B cell (primary cell): Measurements from ENCODE around the gene GPC2. TPM values are rescaled to one million over a fixed set of nuclear protein-coding genes. Genes with fewer than 3 reads are reported as not detected.
"Not testable (repeated sequence)": the region's sequence is repeated elsewhere in the genome, so short reads cannot be mapped to it uniquely, and the experiment has no call there.

ENCODE experiments used
- ATAC-seq: fragments of 200-7000 bp; cut with Tn5 transposase; one replicate; pipeline ENCODE4 v1.10.0; 2021; ENCODE audit warnings: low read depth, mild to moderate bottlenecking, moderate number of reproducible peaks, moderate library complexity
- CTCF ChIA-PET: fragments of 350-600 bp; sonication (Branson Sonifier 250); formaldehyde crosslinking; loops from one replicate; lab custom pipeline; 2021; ENCODE audit warnings: antibody characterized with exemption, inconsistent platforms; lab: Charles Lee
- POLR2A ChIA-PET: fragments of 350-600 bp; sonication (Branson Sonifier 250); formaldehyde crosslinking; loops from one replicate; lab custom pipeline; 2021; ENCODE audit warnings: antibody characterized with exemption; lab: Charles Lee
- DNase-seq: peaks from one replicate; pipeline ENCODE4 v3.0.0; 2013
- H2AFZ ChIP-seq: 2 replicates; pipeline ENCODE4 v1.6.1; 2012; ENCODE audit warnings: mild to moderate bottlenecking, low read depth, low read length; ENCODE audit not compliant: insufficient read depth, poor library complexity, severe bottlenecking
- H3K27ac ChIP-seq, 2 donors: 1 replicate in 1 of 2; 2 replicates in 1 of 2; pipeline ENCODE4 v1.5.1; 2012 to 2013; ENCODE audit warnings: low read length in 2 of 2, mild to moderate bottlenecking in 2 of 2, moderate library complexity in 1 of 2
- H3K27me3 ChIP-seq, 4 experiments: fragments of 200-600 bp in 1 of 4; sonication (generic) in 1 of 4; replicated peaks in 1 of 4; 1 replicate in 2 of 4; 2 replicates in 2 of 4; pipeline versions ENCODE4 v1.6.1 to v1.7.0; 2013 to 2016; ENCODE audit warnings: low read length in 3 of 4, mild to moderate bottlenecking in 2 of 4, mixed read lengths in 1 of 4, moderate library complexity in 1 of 4; ENCODE audit not compliant: insufficient read depth in 4 of 4, control insufficient read depth in 3 of 4; ENCODE audit errors: control extremely low read depth in 1 of 4
- H3K36me3 ChIP-seq, 2 experiments: replicated peaks in 1 of 2; 1 replicate in 1 of 2; 2 replicates in 1 of 2; pipeline versions ENCODE4 v1.6.1 to v1.7.1; 2013; ENCODE audit warnings: low read length in 1 of 2; ENCODE audit not compliant: insufficient read depth in 2 of 2, control insufficient read depth in 1 of 2; ENCODE audit errors: control extremely low read depth in 1 of 2, extremely low read depth in 1 of 2
- H3K4me1 ChIP-seq, 2 donors: fragments of 200-600 bp in 1 of 2; sonication (generic) in 1 of 2; 1 replicate in 1 of 2; 2 replicates in 1 of 2; pipeline versions ENCODE4 v1.5.1 to v1.6.1; 2013 to 2017; ENCODE audit warnings: low read length in 2 of 2; ENCODE audit not compliant: control insufficient read depth in 2 of 2, insufficient read depth in 2 of 2
- H3K4me2 ChIP-seq: replicated peaks from 2 replicates; pipeline ENCODE3; 2012; ENCODE audit warnings: mild to moderate bottlenecking, low read depth, low read length; ENCODE audit not compliant: poor library complexity, severe bottlenecking
- H3K4me3 ChIP-seq, 5 experiments: fragments of 200-600 bp in 1 of 5; sonication (generic) in 1 of 5; 1 replicate in 3 of 5; 2 replicates in 2 of 5; pipeline versions ENCODE4 v1.5.1 to v1.7.0; 2011 to 2016; ENCODE audit warnings: low read length in 4 of 5, mild to moderate bottlenecking in 4 of 5, low read depth in 2 of 5, control low read depth in 1 of 5, moderate library complexity in 1 of 5; ENCODE audit not compliant: insufficient read depth in 1 of 5; ENCODE audit errors: control extremely low read depth in 1 of 5, extremely low read depth in 1 of 5
- H3K79me2 ChIP-seq: fragments of 200-600 bp; sonication (generic); one replicate; pipeline ENCODE4 v1.6.0; 2016; ENCODE audit warnings: low read length; ENCODE audit not compliant: control insufficient read depth, insufficient read depth
- H3K9ac ChIP-seq: fragments of 200-600 bp; sonication (generic); 2 replicates; pipeline ENCODE4 v1.6.1; 2017; ENCODE audit warnings: mild to moderate bottlenecking, low read length, moderate library complexity
- H3K9me3 ChIP-seq, 3 donors: one replicate each; pipeline versions ENCODE4 v1.6.1 to v1.7.1; 2013; ENCODE audit warnings: low read length in 2 of 3; ENCODE audit not compliant: control insufficient read depth in 2 of 3, insufficient read depth in 1 of 3; ENCODE audit errors: control extremely low read depth in 1 of 3
- H4K20me1 ChIP-seq: 2 replicates; pipeline ENCODE4 v1.6.0; 2012; ENCODE audit warnings: mild to moderate bottlenecking, low read length; ENCODE audit not compliant: insufficient read depth, control insufficient read depth, poor library complexity, severe bottlenecking
- H3K27ac Mint-ChIP-seq: one replicate; pipeline ENCODE4 v1.8.0; 2021; ENCODE audit warnings: mixed read lengths
- H3K27me3 Mint-ChIP-seq: one replicate; pipeline ENCODE4 v1.8.0; 2021; ENCODE audit warnings: mixed read lengths
- H3K4me1 Mint-ChIP-seq: one replicate; pipeline ENCODE4 v1.8.0; 2021; ENCODE audit warnings: mixed read lengths
- H3K4me3 Mint-ChIP-seq: one replicate; pipeline ENCODE4 v1.8.0; 2021; ENCODE audit warnings: mixed read lengths
- H3K9me3 Mint-ChIP-seq: one replicate; pipeline ENCODE4 v1.8.0; 2022; ENCODE audit warnings: mixed read lengths; ENCODE audit not compliant: insufficient read depth
- EZH2 ChIP-seq: IDR thresholded peaks from 2 replicates; pipeline ENCODE4 v1.6.1; 2012; ENCODE audit warnings: borderline replicate concordance, low read depth, mild to moderate bottlenecking, moderate library complexity, low read length; ENCODE audit not compliant: insufficient read depth, poor library complexity, severe bottlenecking
- WGBS: methylation state at CpG from one replicate; pipeline ENCODE4 v1.1.5; 2013; ENCODE audit warnings: missing lambda C conversion rate; ENCODE audit not compliant: insufficient coverage; 5-methylcytosine and 5-hydroxymethylcytosine counted together
- intact Hi-C: fragments of 100-400 bp; cut with micrococcal nuclease; formaldehyde crosslinking; loops from one replicate; pipeline ENCODE4 v1.10.0; 2022
- polyA plus RNA-seq: library from polyadenylated mRNA; depleted of rRNA; stranded (reverse); fragments of >200 nt; gene quantifications from 2 replicates; pipeline ENCODE4 v1.2.3, GENCODE V29; 2012
- total RNA-seq, 2 donors: library from RNA; stranded (reverse); fragments of 120-200 nt in 1 of 2; gene quantifications; 1 replicate in 1 of 2; 2 replicates in 1 of 2; pipeline versions ENCODE4 v1.2.3 to v1.2.4, GENCODE V29; 2013 to 2022
- TF ChIP-seq, protein P1 (sequence below): fragments of 200-600 bp; IDR thresholded peaks from one replicate; pipeline ENCODE4 v1.8.0; 2022; ENCODE audit warnings: antibody characterized with exemption, mild to moderate bottlenecking

The GPC2 gene
- total and polyA plus RNA-seq, 2 donors (not counting 1 experiment from before 2014, with no cell fraction given), result 3.9 to 4.1 TPM

DNA sequence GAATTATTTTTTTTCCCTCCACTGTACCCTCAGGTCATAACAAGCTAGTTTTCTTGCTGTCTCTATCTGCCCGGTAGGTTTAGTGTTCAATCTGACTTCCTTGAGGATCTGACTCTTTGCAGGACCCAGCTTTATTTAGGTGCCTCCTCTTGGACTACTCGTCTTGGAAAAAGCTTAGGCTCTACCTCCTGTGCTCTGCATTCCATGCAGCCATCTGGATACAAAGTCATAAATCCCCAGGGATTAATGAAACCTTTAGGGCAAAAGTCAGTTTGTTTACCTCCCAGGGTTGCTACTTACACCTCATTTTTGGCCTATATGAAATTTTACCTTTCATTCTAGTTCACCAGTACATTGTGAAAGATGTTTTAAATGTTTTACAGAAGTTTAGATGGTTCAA is 8.5 kb upstream of the GPC2 start:
- peaks cover 17% of the 10 kb centered on the region for H3K4me1 Mint-ChIP-seq
- H3K4me3 ChIP-seq, result no peak overlapping the region
- intact Hi-C loops, result no loop called here
- no peak for ATAC-seq
- no peak for DNase-seq
- no peak overlapping the region for H3K27ac ChIP-seq
- no peak overlapping the region for H2AFZ ChIP-seq
- POLR2A ChIA-PET, result no interaction called here
- no peak overlapping the region for H3K4me3 Mint-ChIP-seq
- no peaks in the 10 kb centered on the region for H3K79me2 ChIP-seq
- no peaks in the 10 kb centered on the region for H3K27me3 ChIP-seq
- H3K4me1 ChIP-seq, result peaks cover 12 to 14% of the 10 kb centered on the region in 2 donors
- CTCF ChIA-PET, result interaction anchor here (1.0 to 2.5 kb wide), 3 partner anchors 25 to 53 kb away, joined by 3 to 8 read pairs (median 4); no protein-coding TSS in a partner anchor
- H3K9me3 ChIP-seq, result peaks cover 0 to 2% (median 0%) of the 10 kb centered on the region in 3 donors
- no peaks in the 10 kb centered on the region for H3K27me3 Mint-ChIP-seq
- TF ChIP-seq, protein P1, sequence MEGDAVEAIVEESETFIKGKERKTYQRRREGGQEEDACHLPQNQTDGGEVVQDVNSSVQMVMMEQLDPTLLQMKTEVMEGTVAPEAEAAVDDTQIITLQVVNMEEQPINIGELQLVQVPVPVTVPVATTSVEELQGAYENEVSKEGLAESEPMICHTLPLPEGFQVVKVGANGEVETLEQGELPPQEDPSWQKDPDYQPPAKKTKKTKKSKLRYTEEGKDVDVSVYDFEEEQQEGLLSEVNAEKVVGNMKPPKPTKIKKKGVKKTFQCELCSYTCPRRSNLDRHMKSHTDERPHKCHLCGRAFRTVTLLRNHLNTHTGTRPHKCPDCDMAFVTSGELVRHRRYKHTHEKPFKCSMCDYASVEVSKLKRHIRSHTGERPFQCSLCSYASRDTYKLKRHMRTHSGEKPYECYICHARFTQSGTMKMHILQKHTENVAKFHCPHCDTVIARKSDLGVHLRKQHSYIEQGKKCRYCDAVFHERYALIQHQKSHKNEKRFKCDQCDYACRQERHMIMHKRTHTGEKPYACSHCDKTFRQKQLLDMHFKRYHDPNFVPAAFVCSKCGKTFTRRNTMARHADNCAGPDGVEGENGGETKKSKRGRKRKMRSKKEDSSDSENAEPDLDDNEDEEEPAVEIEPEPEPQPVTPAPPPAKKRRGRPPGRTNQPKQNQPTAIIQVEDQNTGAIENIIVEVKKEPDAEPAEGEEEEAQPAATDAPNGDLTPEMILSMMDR, result no peak
- TF ChIP-seq EZH2, result no peak
- no peak overlapping the region for H3K27ac Mint-ChIP-seq
- no peak overlapping the region for H3K4me2 ChIP-seq
- no peaks in the 10 kb centered on the region for H3K9me3 Mint-ChIP-seq
- WGBS, result 100% methylated on average over 1 of the region's 2 CpGs
- H3K9ac ChIP-seq, result no peak overlapping the region
- H4K20me1 ChIP-seq, result no peaks in the 10 kb centered on the region
- no peaks in the 10 kb centered on the region for H3K36me3 ChIP-seq

DNA sequence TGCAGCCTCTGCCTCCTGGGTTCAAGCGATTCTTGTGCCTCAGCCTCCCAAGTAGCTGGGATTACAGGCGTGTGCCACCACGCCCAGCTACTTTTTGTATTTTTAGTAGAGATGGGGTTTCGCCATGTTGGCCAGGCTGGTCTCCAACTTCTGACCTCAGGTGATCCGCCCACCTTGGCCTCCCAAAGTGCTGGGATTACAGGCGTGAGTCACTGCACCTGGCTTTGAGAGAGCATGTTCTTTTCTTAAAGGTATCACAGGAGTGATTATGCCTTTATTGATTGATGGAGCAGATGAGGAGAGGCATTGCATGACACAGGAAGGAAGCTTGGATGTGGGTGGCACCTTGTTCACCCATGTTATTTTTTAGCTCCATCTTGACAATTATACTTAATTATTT is 5.9 kb upstream of the GPC2 start:
- H2AFZ ChIP-seq, H3K27me3 Mint-ChIP-seq, H3K27ac ChIP-seq, H3K36me3 ChIP-seq, POLR2A ChIA-PET, ATAC-seq, H3K9me3 Mint-ChIP-seq, H3K79me2 ChIP-seq, H3K27me3 ChIP-seq, H4K20me1 ChIP-seq, H3K4me2 ChIP-seq, H3K9ac ChIP-seq, H3K4me3 ChIP-seq, H3K4me3 Mint-ChIP-seq, H3K27ac Mint-ChIP-seq, H3K4me1 ChIP-seq, DNase-seq, intact Hi-C loops, H3K4me1 Mint-ChIP-seq: not testable (repeated sequence)
- CTCF ChIA-PET, result interaction anchor here (1.1 to 1.2 kb wide), 2 partner anchors 50 to 225 kb away, joined by 3 to 4 read pairs; no protein-coding TSS in a partner anchor
- H3K9me3 ChIP-seq, result peaks cover 0 to 11% (median under 1%) of the 10 kb centered on the region in 3 donors
- WGBS, result 87% methylated on average over 5 of the region's 6 CpGs

DNA sequence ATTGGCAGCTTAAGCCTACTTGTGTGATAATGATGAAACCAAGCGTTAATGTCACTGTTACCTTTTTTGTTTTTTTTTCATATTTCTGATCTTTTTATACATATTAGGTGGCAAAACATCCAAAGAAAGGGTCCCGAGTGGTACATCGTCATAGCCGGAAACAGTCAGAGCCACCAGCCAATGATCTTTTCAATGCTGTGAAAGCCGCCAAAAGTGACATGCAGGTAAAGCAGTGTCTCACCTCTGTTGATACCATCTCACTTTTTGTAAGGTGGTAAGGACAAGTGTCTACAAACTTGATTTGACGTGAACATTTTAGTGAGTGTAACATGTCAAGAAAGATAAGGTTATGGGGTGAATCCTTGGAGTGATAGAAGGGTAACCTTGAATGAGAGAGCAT is 5.4 kb upstream of the GPC2 start:
- H3K27ac Mint-ChIP-seq, H3K79me2 ChIP-seq, H3K9ac ChIP-seq, ATAC-seq, H3K9me3 Mint-ChIP-seq, POLR2A ChIA-PET, H3K4me3 Mint-ChIP-seq, H3K27ac ChIP-seq, H3K36me3 ChIP-seq, H3K4me2 ChIP-seq, H2AFZ ChIP-seq, intact Hi-C loops, DNase-seq, H3K4me3 ChIP-seq, H3K4me1 Mint-ChIP-seq, H3K27me3 ChIP-seq, H3K4me1 ChIP-seq, H4K20me1 ChIP-seq, H3K27me3 Mint-ChIP-seq: not testable (repeated sequence)
- CTCF ChIA-PET, result interaction anchor here (1.1 to 1.2 kb wide), 2 partner anchors 50 to 225 kb away, joined by 3 to 4 read pairs; no protein-coding TSS in a partner anchor
- WGBS, result no CpG with 5 or more reads among the region's 6 CpGs
- H3K9me3 ChIP-seq, result peaks cover 0 to 16% (median 6%) of the 10 kb centered on the region in 3 donors
